ENCODE results near the gene ZBTB32.

GRCh38 chr19:35661995-35662340 lies 42.4 kb upstream of the ZBTB32 start:
- TF ChIP-seq POLR2A (IDR thresholded peaks at IDR 0.05; ENCODE audit: low read length): no peak
- TF ChIP-seq GATA1 (IDR thresholded peaks at IDR 0.05; ENCODE audit: low read depth, low read length): no peak
